Measurements from ENCODE around the gene PQBP1.

PQBP1 gene

DNA sequence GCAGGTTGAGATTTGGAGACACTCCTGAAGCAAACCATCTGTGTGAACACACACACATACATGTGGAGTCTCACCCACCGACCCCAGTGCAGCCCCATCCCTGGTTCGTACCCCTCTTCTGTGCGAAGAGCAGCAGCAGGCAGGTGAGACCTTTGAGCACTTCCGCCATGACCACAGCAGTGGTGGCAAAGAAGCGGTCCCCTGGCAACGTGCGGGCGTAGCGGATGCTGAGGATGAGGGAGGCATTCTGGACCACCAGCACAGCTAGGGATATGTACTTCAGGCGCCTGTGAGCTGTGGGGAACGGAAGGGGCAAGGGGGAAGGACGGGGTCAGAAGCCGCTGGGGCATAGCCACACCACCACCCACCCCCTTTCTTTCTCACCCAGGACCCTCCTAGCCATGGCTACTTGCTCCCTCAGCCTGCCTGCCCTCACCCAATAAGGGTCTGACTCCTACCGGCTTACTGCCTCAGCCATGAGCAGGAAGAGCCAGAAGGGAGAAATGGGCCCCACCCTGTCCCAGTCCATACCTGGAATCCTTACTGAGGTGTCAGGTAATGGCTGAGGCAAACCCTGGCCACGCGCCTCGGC lies 12.1 kb downstream of the PQBP1 start:
- DNase-seq (ENCODE audit: low spot score): no peak
- no peaks in the 10 kb centered on the region for H3K9me3 ChIP-seq (replicated peaks in 1 of 2; ENCODE audit: control insufficient read depth in 2 of 2, insufficient read depth in 1 of 2, low read depth in 1 of 2, low read length in 2 of 2)
- no peak overlapping the region for H3K18ac ChIP-seq (ENCODE audit: low read length)
- no peak overlapping the region for H3K9ac ChIP-seq (ENCODE audit: low read depth, low read length, poor library complexity)
- no peak overlapping the region for H2BK120ac ChIP-seq (ENCODE audit: low read depth, low read length)
- H2AK5ac ChIP-seq (ENCODE audit: low read depth, low read length): no peak overlapping the region
- H3K36me3 ChIP-seq (replicated peaks in 1 of 2; ENCODE audit: control insufficient read depth in 2 of 2, insufficient read depth in 2 of 2, low read length in 2 of 2): peaks cover 0 to 35% of the 10 kb centered on the region in 2 donors
- H3K4me2 ChIP-seq (ENCODE audit: insufficient read depth, low read length, poor library complexity, severe bottlenecking): no peak overlapping the region
- peak overlapping the region in 1 of 2 donors; percentile 14 for H3K4me3 ChIP-seq (ENCODE audit: low read length in 2 of 2)
- no peak overlapping the region for H3K14ac ChIP-seq (ENCODE audit: low read length)
- no peak overlapping the region for H4K8ac ChIP-seq (ENCODE audit: low read depth, low read length)
- H3K79me1 ChIP-seq (ENCODE audit: low read depth, low read length): no peaks in the 10 kb centered on the region
- no peak overlapping the region for H2BK12ac ChIP-seq (ENCODE audit: low read length)
- H2AFZ ChIP-seq (ENCODE audit: low read length): no peak overlapping the region
- H2BK15ac ChIP-seq (ENCODE audit: low read length): no peak overlapping the region
- H3K27me3 ChIP-seq (ENCODE audit: control insufficient read depth in 3 of 3, insufficient read depth in 3 of 3, low read depth in 1 of 3, low read length in 3 of 3): no peaks in the 10 kb centered on the region
- no CpG with 5 or more reads among the region's 17 CpGs for WGBS, 2 donors (ENCODE audit: extremely low coverage in 2 of 2, insufficient read length in 2 of 2, insufficient replicate concordance in 1 of 2)
- no peaks in the 10 kb centered on the region for H3K4me1 ChIP-seq (ENCODE audit: control insufficient read depth in 2 of 2, insufficient read depth in 1 of 2, low read depth in 1 of 2, low read length in 2 of 2)
- no peak overlapping the region for H4K91ac ChIP-seq (ENCODE audit: low read depth, low read length, poor library complexity)
- H2BK5ac ChIP-seq (ENCODE audit: low read length): no peak overlapping the region
- H3K23ac ChIP-seq (ENCODE audit: low read depth, low read length, poor library complexity): peak overlapping the region; percentile 55
- H3K4ac ChIP-seq (ENCODE audit: low read length): no peak overlapping the region
- no peak overlapping the region for H3K27ac ChIP-seq (replicated peaks; ENCODE audit: low read length)

DNA sequence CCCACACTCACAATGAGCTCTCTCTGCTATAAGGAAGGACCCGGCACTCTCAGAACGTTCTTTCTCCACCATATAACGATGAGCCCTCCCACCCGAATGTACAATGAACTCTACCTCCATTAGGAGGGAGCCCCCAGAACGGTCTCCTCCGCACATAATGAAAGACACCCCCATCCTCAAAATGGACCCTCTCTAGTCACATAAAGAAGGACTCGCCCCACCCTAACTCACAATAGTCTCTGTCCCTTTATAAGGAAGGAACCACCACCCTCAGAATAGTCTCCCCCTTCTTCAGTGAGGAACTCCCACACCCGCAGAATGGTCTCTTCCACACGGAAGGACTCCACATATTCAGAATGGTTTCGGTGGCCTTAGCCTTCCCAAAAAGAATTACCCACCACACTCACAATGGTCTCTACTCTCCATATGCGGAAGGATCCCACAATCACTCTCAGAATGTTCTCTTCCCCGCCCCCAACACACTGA lies 13.2 kb downstream of the PQBP1 start:
- H3K79me1 ChIP-seq (ENCODE audit: low read depth, low read length): no peaks in the 10 kb centered on the region
- H3K23ac ChIP-seq (ENCODE audit: low read depth, low read length, poor library complexity): peak overlapping the region; percentile 96
- H2BK120ac ChIP-seq (ENCODE audit: low read depth, low read length): no peak overlapping the region
- no CpG with 5 or more reads among the region's 12 CpGs for WGBS, 2 donors (ENCODE audit: extremely low coverage in 2 of 2, insufficient read length in 2 of 2, insufficient replicate concordance in 1 of 2)
- no peak overlapping the region for H2AK5ac ChIP-seq (ENCODE audit: low read depth, low read length)
- no peak overlapping the region for H3K18ac ChIP-seq (ENCODE audit: low read length)
- no peak overlapping the region for H3K14ac ChIP-seq (ENCODE audit: low read length)
- H2AFZ ChIP-seq (ENCODE audit: low read length): peak overlapping the region; percentile 81
- H2BK5ac ChIP-seq (ENCODE audit: low read length): no peak overlapping the region
- H3K9ac ChIP-seq (ENCODE audit: low read depth, low read length, poor library complexity): peak overlapping the region; percentile 90
- no peak overlapping the region for H4K91ac ChIP-seq (ENCODE audit: low read depth, low read length, poor library complexity)
- no peak overlapping the region for H3K4ac ChIP-seq (ENCODE audit: low read length)
- H3K36me3 ChIP-seq (replicated peaks in 1 of 2; ENCODE audit: control insufficient read depth in 2 of 2, insufficient read depth in 2 of 2, low read length in 2 of 2): peaks cover 0 to 25% of the 10 kb centered on the region in 2 donors
- peak overlapping the region; percentile 64 to 97 for H3K4me3 ChIP-seq (ENCODE audit: low read length in 2 of 2)
- no peaks in the 10 kb centered on the region for H3K27me3 ChIP-seq (ENCODE audit: control insufficient read depth in 3 of 3, insufficient read depth in 3 of 3, low read depth in 1 of 3, low read length in 3 of 3)
- DNase-seq (ENCODE audit: low spot score): no peak
- H3K4me2 ChIP-seq (ENCODE audit: insufficient read depth, low read length, poor library complexity, severe bottlenecking): peak overlapping the region; percentile 62
- H2BK15ac ChIP-seq (ENCODE audit: low read length): no peak overlapping the region
- no peak overlapping the region for H2BK12ac ChIP-seq (ENCODE audit: low read length)
- H3K4me1 ChIP-seq (ENCODE audit: control insufficient read depth in 2 of 2, insufficient read depth in 1 of 2, low read depth in 1 of 2, low read length in 2 of 2): no peaks in the 10 kb centered on the region
- no peaks in the 10 kb centered on the region for H3K9me3 ChIP-seq (replicated peaks in 1 of 2; ENCODE audit: control insufficient read depth in 2 of 2, insufficient read depth in 1 of 2, low read depth in 1 of 2, low read length in 2 of 2)
- H4K8ac ChIP-seq (ENCODE audit: low read depth, low read length): no peak overlapping the region
- H3K27ac ChIP-seq (replicated peaks; ENCODE audit: low read length): no peak overlapping the region

DNA sequence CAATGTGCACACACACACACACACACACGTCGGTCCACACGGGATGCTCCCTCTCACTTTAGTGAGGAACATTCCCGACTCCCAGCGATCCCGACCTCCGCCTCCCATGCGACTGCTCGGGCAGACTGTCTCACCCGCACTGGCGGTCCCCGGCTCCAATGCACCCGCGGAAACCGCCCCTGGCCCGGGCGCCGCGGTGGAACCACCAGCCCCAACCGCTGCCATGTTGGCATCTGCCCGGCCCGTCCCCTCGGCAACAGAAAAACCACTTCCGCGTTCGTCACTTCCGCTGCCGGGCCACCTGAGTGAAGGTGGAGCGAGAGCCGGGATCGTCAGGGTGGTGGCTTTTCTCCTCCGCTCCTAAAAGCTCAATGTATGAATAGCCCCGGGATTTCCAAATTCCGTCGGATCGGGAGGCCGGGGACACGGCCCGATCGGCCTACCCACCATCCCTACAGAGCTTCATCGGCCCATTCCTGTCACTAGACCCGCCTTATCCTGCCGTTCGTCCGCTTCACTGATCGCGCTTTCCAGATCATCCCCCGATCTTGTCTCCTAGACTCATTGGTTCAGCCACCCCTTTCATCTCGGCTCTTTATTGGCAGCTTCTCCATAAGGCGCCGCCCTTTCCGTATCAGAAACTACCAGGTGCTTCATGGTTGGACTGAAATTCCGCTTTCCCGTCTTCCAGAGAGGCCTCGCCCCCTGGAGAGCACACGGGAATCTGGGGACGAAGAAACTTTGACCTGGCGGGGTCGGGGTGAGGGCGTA lies 13.9 kb downstream of the PQBP1 start, which contains the start of gene SLC35A2:
Gene SLC35A2 (minus strand): TSS at position 235 of the 771 bp plus-strand sequence. CDS start 10 bp downstream, at position 225.
- Histone ChIP-seq H2AK5ac (ENCODE audit: low read depth, low read length) (no peak within 1 kb of the TSS), H2AFZ (ENCODE audit: low read length) (peak within 1 kb of the TSS; percentile 81), H3K27me3 (ENCODE audit: control insufficient read depth in 3 of 3, insufficient read depth in 3 of 3, low read depth in 1 of 3, low read length in 3 of 3) (no peaks in the 10 kb centered on the region), H2BK5ac (ENCODE audit: low read length) (no peak within 1 kb of the TSS), H2BK15ac (ENCODE audit: low read length) (no peak within 1 kb of the TSS), H3K79me1 (ENCODE audit: low read depth, low read length) (no peaks in the 10 kb centered on the region), H3K23ac (ENCODE audit: low read depth, low read length, poor library complexity) (peak within 1 kb of the TSS; percentile 96), H3K9me3 (replicated peaks in 1 of 2; ENCODE audit: control insufficient read depth in 2 of 2, insufficient read depth in 1 of 2, low read depth in 1 of 2, low read length in 2 of 2) (no peaks in the 10 kb centered on the region), H4K8ac (ENCODE audit: low read depth, low read length) (no peak within 1 kb of the TSS), H3K9ac (ENCODE audit: low read depth, low read length, poor library complexity) (peak within 1 kb of the TSS; percentile 90), H3K18ac (ENCODE audit: low read length) (peak within 1 kb of the TSS; percentile 48), H2BK12ac (ENCODE audit: low read length) (no peak within 1 kb of the TSS), H3K4ac (ENCODE audit: low read length) (no peak within 1 kb of the TSS), H3K4me3 (ENCODE audit: low read length in 2 of 2) (peak within 1 kb of the TSS; percentile 64 to 97), H3K36me3 (replicated peaks in 1 of 2; ENCODE audit: control insufficient read depth in 2 of 2, insufficient read depth in 2 of 2, low read length in 2 of 2) (peaks cover 0 to 21% of the 10 kb centered on the region in 2 donors), H3K4me2 (ENCODE audit: insufficient read depth, low read length, poor library complexity, severe bottlenecking) (peak within 1 kb of the TSS; percentile 62), H4K91ac (ENCODE audit: low read depth, low read length, poor library complexity) (no peak within 1 kb of the TSS), H3K27ac (replicated peaks; ENCODE audit: low read length) (peak within 1 kb of the TSS; percentile 70), H3K14ac (ENCODE audit: low read length) (no peak within 1 kb of the TSS), H3K4me1 (ENCODE audit: control insufficient read depth in 2 of 2, insufficient read depth in 1 of 2, low read depth in 1 of 2, low read length in 2 of 2) (no peaks in the 10 kb centered on the region), H2BK120ac (ENCODE audit: low read depth, low read length) (no peak within 1 kb of the TSS)
- DNase-seq (ENCODE audit: low spot score): peak; percentile 48
- no CpG with 5 or more reads among the region's 60 CpGs for WGBS, 2 donors (ENCODE audit: extremely low coverage in 2 of 2, insufficient read length in 2 of 2, insufficient replicate concordance in 1 of 2)
